GM18498 (cell line): Measurements from ENCODE around the gene POLR1C.
"Not testable (repeated sequence)": the region's sequence is repeated elsewhere in the genome, so short reads cannot be mapped to it uniquely, and the experiment has no call there.

ENCODE experiments used
- ATAC-seq: cut with Tn5 transposase; IDR thresholded peaks from one replicate; pipeline ENCODE4 v1.9.1; 2021; ENCODE audit warnings: mild to moderate bottlenecking, moderate library complexity; ENCODE audit not compliant: unreplicated experiment

POLR1C gene

GRCh38 chr6:43491750-43492661 lies 24.9 kb upstream of the POLR1C start:
- no peak for ATAC-seq

GRCh38 chr6:43492673-43493072 lies 24.2 kb upstream of the POLR1C start:
- ATAC-seq: no peak

GRCh38 chr6:43493230-43493629 lies 23.7 kb upstream of the POLR1C start:
- no peak for ATAC-seq

DNA sequence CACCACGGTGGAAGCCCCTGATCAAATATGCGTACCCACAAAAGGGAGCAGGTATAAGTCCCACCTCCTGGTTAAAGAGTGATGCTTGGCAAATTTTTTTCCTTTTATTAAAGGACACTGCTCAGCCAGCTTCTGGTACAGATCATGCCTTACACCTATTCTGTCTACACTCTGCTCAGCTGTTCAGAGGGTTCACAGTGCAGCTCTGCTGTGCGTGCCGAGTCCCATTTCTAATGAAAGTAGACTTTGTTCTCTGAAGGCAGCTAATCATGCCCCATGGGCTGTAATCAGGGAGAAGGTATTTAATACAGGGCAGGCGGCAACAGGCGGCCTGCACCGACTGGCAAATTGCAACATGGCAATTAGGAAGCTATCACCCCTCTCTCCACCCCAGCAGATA lies 23.1 kb upstream of the POLR1C start:
- ATAC-seq: no peak

GRCh38 chr6:43494321-43494720 lies 22.6 kb upstream of the POLR1C start:
- no peak for ATAC-seq

GRCh38 chr6:43494766-43495165 lies 22.1 kb upstream of the POLR1C start:
- ATAC-seq: no peak

DNA sequence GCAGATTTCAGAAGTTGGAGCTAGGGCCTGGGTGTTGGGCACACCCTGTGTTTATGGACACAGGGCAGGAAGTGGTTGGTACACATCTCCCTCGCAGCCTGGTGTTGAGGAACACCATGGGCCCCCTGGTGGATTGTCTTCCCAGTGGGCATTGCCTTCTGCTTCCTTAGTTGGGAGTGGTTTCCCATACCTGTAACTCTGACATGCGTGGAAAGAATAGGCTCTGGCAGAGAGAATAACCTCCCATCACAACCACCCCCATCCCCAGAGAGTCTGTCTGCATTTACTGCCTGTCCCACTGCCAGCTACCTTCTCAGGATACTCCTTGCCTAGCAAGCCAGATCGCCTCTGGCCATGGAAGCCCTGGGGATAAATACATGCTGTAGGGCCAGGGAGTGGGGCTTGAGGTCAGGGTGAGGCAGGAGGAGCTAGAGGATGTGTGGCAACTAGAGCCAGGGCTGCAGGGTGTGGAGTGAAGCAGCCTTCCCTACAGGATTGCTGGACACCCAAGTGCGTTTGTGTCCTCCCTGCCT lies 21.4 kb upstream of the POLR1C start:
- no peak for ATAC-seq

- ATAC-seq: no peak
Observed at GRCh38 chr6:43496370-43497128, 20.3 kb upstream of the POLR1C start.

GRCh38 chr6:43497129-43497396 lies 19.8 kb upstream of the POLR1C start:
- no peak for ATAC-seq

DNA sequence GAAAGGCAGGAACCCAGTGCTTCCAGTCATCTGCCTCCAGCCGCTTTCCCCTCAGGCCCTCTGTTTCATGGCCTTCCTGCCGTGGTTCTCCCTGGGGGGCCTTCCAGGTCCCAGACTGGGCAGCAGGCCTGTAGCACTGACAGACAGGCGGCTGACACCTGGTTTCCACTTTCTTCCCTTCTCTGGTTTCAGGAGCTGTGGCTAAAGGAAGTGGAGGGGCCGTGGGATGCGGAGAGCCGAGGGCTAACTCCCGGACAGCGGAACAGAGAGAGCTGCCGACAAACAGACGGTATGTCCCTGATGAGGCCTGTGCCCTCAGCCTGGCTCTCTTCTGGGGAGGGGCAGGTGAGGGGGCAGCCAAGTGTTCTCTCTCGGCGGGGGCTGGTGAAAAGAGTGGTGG lies 19.2 kb upstream of the POLR1C start:
- ATAC-seq: no peak

GRCh38 chr6:43498291-43498690 lies 18.6 kb upstream of the POLR1C start:
- ATAC-seq: not testable (repeated sequence)

DNA sequence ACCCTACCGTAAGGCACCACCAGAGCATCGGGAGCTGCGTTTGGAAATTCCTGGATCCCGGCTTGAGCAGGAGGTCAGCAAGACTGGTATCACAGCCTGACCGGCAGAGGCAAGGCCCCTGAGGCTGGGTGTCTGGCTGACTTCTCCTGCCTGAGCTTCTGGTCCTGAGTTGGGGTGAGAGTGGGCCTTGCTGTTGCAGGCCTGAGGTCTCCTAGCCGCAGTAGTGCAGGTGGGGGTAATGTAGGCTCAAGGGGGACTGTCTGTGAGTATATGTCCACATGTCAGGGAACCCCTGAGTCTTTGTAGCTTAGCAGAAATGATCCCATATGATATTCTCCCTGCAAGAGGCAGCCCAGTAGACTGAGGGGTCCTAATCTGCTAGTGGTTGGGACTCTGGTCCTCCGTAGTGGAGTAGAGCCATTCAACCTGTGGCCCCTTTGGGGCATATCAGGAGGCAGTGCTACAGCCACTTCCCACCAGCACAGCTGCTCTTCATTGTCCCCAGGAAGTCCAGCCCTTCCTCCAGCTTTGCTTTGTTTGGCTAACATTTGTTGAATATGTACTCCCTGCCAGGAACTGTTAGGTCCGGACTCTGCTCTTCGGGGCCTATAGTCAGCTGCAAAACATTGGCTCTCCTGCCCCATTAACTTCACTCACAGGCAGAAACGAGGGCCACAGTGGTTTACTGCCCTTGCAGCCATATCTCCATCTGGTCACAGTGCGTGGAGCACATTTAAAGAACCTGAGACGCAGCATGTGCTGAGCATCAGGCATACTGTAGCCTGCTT lies 17.7 kb upstream of the POLR1C start:
- ATAC-seq: no peak

GRCh38 chr6:43500921-43501320 lies 16.0 kb upstream of the POLR1C start:
- ATAC-seq: no peak

DNA sequence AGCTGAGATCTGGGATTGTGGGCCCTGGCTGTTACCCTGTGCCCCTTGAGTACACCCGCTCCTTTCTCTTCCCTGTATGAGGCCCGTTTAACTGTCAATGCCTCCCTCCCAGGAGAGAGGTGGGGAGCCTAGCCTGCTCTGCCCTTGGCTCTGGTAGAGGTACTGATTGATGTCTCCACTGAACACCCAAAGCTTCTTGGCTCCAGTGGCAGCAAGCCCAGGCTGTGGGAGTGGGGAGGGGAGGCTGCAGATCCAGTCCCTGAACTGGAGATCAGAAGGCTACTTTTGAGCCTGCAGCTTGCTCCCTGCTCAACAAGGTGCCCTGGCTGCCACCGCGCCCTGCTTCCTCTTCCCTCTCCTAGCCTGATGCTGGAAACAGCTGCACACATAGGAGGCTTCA lies 14.2 kb upstream of the POLR1C start:
- no peak for ATAC-seq

GRCh38 chr6:43503443-43503842 lies 13.4 kb upstream of the POLR1C start:
- ATAC-seq: no peak

DNA sequence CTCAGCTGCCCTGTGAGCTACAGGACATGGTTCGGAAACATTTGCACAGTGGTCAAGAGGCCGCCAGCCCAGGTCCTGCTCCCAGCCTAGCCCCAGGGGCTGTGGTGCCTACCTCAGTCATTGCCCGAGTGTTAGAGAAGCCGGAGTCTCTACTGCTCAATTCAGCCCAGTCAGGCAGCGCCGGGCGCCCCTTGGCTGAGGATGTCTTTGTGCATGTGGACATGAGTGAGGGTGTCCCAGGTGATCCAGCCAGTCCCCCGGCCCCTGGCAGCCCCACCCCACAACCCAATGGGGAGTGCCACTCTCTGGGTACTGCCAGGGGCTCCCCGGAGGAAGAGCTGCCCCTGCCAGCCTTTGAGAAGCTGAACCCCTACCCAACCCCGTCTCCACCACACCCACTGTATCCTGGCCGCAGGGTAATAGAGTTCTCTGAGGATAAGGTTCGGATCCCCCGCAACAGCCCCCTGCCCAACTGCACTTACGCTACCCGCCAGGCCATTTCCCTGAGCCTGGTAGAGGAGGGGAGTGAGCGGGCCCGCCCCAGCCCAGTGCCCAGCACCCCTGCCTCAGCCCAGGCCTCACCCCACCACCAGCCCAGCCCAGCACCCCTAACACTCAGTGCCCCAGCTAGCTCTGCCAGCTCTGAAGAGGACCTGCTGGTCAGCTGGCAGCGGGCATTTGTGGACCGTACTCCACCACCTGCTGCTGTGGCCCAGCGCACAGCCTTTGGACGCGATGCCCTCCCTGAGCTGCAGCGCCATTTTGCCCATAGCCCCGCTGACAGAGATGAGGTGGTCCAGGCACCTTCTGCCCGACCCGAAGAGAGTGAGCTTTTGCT lies 11.9 kb upstream of the POLR1C start:
- no peak for ATAC-seq

GRCh38 chr6:43505718-43506117 lies 11.2 kb upstream of the POLR1C start:
- no peak for ATAC-seq

GRCh38 chr6:43506171-43506570 lies 10.7 kb upstream of the POLR1C start:
- no peak for ATAC-seq

GRCh38 chr6:43506667-43507471 lies 10.0 kb upstream of the POLR1C start:
- ATAC-seq: peak; percentile 40
